Thoracic aorta (tissue), 2 donors: ENCODE measurements around the gene FNDC4. TPM values are rescaled to one million over a fixed set of nuclear protein-coding genes. Genes with fewer than 3 reads are reported as not detected.
"Not testable (repeated sequence)": the region's sequence is repeated elsewhere in the genome, so short reads cannot be mapped to it uniquely, and the experiment has no call there.

Source experiments
- ATAC-seq: fragments of 150-250 bp; one replicate; pipeline ENCODE4 v1.8.0; 2017; ENCODE audit warnings: low read depth; ENCODE audit not compliant: insufficient number of reproducible peaks, low FRiP score
- DNase-seq: peaks from one replicate; pipeline ENCODE4 v3.0.0-alpha.2; 2020; ENCODE audit warnings: low spot score
- H3K27ac ChIP-seq, 2 donors: fragments of 200-600 bp; sonication (generic); 1 replicate in 1 of 2; 2 replicates in 1 of 2; pipeline ENCODE4 v1.5.1; 2016; ENCODE audit warnings: mild to moderate bottlenecking in 2 of 2, moderate library complexity in 2 of 2
- H3K27me3 ChIP-seq: fragments of 200-600 bp; sonication (generic); replicated peaks from 2 replicates; pipeline ENCODE4 v1.6.0; 2016; ENCODE audit warnings: mild to moderate bottlenecking; ENCODE audit not compliant: insufficient read depth
- H3K36me3 ChIP-seq: fragments of 200-600 bp; sonication (generic); one replicate; pipeline ENCODE4 v1.5.1; 2016
- H3K4me1 ChIP-seq, 2 donors: fragments of 200-600 bp; sonication (generic); 1 replicate in 1 of 2; 2 replicates in 1 of 2; pipeline versions ENCODE4 v1.5.1 to v1.6.0; 2016; ENCODE audit warnings: low read depth in 2 of 2, mild to moderate bottlenecking in 1 of 2; ENCODE audit not compliant: control insufficient read depth in 1 of 2
- H3K4me3 ChIP-seq: fragments of 200-600 bp; sonication (generic); 2 replicates; pipeline ENCODE4 v1.5.1; 2016; ENCODE audit warnings: mild to moderate bottlenecking
- H3K9me3 ChIP-seq: fragments of 200-600 bp; sonication (generic); 2 replicates; pipeline ENCODE4 v1.5.1; 2016
- CTCF ChIP-seq: fragments of 200-600 bp; sonication (generic); IDR thresholded peaks from one replicate; pipeline ENCODE4 v1.5.1; 2019; ENCODE audit warnings: antibody characterized with exemption
- total RNA-seq, 2 donors: library from RNA; depleted of rRNA; stranded (reverse); fragments of >200 nt; gene quantifications; one replicate each; pipeline versions ENCODE4 v1.1.0 to v1.2.3, GENCODE V29; 2016

FNDC4 gene
- 10 to 100 TPM; 32.9 to 37.1 TPM for total RNA-seq

GRCh38 chr2:27494944-27495554, at the start of gene FNDC4:
Gene FNDC4 (minus strand): TSS chr2:27495200. CDS start chr2:27494679, 521 bp downstream.
- no peak for DNase-seq
- Histone ChIP-seq H3K4me1 (peaks cover 3 to 11% of the 10 kb centered on the region in 2 donors), H3K27me3 (no peaks in the 10 kb centered on the region), H3K4me3 (peak within 1 kb of the TSS; percentile 88), H3K27ac (peak within 1 kb of the TSS; percentile 68 to 81), H3K36me3 (no peaks in the 10 kb centered on the region), H3K9me3 (no peaks in the 10 kb centered on the region)
- ATAC-seq = peak; percentile 15
- TF ChIP-seq CTCF = no peak

GRCh38 chr2:27544143-27544821, 49.3 kb upstream of the FNDC4 start:
- Histone ChIP-seq H3K27ac (no peak overlapping the region), H3K4me3 (no peak overlapping the region), H3K27me3 (no peaks in the 10 kb centered on the region), H3K4me1 (no peaks in the 10 kb centered on the region), H3K9me3 (no peaks in the 10 kb centered on the region), H3K36me3 (no peaks in the 10 kb centered on the region)
- TF ChIP-seq CTCF = no peak
- ATAC-seq (no peak), DNase-seq (no peak)

- not testable (repeated sequence) for H3K4me3 ChIP-seq, ATAC-seq, H3K36me3 ChIP-seq, DNase-seq, H3K9me3 ChIP-seq, H3K4me1 ChIP-seq, H3K27ac ChIP-seq, H3K27me3 ChIP-seq
Observed at GRCh38 chr2:27539649-27540048, 44.6 kb upstream of the FNDC4 start.

- H3K4me3 ChIP-seq, H3K4me1 ChIP-seq, ATAC-seq, DNase-seq, H3K36me3 ChIP-seq, H3K9me3 ChIP-seq, H3K27ac ChIP-seq, H3K27me3 ChIP-seq: not testable (repeated sequence)
Observed at GRCh38 chr2:27538839-27539450, 43.9 kb upstream of the FNDC4 start.

GRCh38 chr2:27537287-27537686, 42.3 kb upstream of the FNDC4 start:
- Histone ChIP-seq H3K4me3 (no peak overlapping the region), H3K27ac (no peak overlapping the region), H3K4me1 (no peaks in the 10 kb centered on the region), H3K36me3 (no peaks in the 10 kb centered on the region), H3K9me3 (no peaks in the 10 kb centered on the region), H3K27me3 (no peaks in the 10 kb centered on the region)
- no peak for ATAC-seq
- TF ChIP-seq CTCF = no peak
- no peak for DNase-seq

GRCh38 chr2:27531983-27532382, 37.0 kb upstream of the FNDC4 start:
- no peak for DNase-seq
- Histone ChIP-seq H3K9me3 (no peaks in the 10 kb centered on the region), H3K4me3 (no peak overlapping the region), H3K36me3 (no peaks in the 10 kb centered on the region), H3K27ac (no peak overlapping the region), H3K4me1 (no peaks in the 10 kb centered on the region), H3K27me3 (no peaks in the 10 kb centered on the region)
- ATAC-seq = no peak
- TF ChIP-seq CTCF = no peak
